GM12801 (cell line): ENCODE data around the gene QRICH2.

Source experiments
- CTCF ChIP-seq: IDR thresholded peaks from one replicate; pipeline ENCODE4 v1.5.1; 2011; ENCODE audit warnings: control low read depth; ENCODE audit not compliant: insufficient read length; ENCODE audit errors: extremely low read depth

The QRICH2 gene

DNA sequence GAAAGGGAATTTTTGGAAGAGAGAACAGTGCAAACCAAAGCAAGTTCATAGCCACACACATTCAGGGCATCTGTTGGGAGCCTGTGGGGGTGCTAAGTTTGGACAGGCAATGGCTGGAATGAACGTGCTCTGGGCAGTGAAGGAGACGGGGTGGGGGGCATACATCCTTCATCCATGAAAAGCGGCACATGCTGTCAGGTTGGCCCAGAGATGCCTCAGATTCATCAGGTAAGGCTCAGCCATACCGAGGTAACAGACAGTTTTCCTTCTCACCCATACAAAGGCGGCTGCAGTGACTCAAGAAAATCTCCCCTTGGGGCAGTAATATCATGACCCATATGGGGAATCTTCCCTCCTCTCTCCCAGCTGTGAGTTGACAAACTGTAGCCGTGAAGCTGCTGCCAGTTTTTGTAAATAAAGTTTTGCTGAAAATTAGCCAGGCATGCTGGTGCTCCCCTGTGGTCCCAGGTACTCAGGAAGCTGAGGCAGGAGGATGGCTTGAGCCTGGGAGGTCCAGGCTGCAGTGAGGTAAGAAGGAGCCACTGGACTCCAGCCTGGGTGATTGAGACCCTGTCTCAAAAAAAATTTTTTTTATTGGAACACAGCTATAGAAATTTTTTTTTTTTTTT lies 52.2 kb downstream of the QRICH2 start:
- no peak for TF ChIP-seq CTCF

GRCh38 chr17:76254275-76254674 lies 53.8 kb downstream of the QRICH2 start:
- no peak for TF ChIP-seq CTCF

DNA sequence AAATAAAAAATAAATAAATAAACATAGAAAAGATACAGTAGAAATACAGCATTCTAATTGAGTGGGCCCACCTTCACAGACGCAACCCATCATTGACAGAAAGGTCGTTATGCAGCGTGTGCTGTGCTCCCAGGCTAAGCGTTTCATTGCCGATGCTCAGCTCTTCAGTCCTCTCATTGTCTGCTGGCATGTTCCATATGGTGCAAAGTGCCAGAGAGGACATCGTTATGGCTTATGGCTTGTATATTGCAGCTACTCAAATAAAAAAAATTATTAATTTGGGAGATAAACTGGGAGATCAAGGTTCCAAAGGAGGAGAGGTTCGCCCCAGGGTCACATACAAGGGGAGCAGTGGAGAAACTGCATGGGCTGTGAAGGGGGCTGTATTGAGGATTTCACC lies 54.2 kb downstream of the QRICH2 start:
- TF ChIP-seq CTCF, result no peak

DNA sequence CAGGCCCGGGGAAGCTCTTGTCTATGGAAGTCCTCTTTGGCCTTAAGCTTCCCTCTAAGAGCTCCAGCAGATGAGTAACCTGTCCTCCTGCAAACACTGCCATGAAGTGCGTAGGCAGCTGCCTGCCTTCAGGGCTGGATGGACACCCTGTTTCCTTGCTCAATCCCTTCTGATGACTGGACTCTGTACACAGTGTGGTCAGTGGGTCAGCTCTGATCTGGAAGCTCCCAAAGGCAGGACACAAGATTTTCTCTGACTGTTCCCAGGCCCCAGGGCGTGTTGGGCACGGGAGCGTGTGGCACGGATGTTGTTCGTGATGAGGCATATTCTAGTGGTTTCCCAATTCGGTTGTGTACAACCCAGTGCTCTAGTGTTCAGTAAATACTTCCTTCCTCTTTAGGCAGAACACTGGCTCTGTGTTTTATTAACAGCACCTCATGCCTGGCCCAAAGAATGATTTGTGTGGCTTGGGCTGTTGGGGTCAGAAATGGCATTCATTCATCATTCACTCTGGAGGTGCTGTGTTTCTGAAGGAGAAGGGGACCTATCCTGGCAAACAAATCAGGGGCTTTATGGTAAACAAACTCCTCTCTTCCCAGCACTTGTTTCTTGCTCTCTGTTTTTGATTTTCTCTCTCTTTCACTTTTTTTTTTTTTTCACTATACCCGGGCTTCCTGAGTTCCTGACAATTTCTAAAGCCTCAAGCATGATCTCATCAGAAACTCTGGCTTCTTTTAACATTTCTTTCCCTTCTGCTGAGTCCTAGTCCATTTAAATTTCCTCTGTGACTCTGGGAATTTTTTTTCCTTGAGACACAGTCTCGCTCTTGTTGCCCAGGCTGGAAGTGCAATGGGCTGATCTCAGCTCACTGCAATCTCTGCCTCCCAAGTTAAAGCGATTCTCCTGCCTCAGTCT lies 55.8 kb downstream of the QRICH2 start:
- no peak for TF ChIP-seq CTCF

GRCh38 chr17:76251478-76252039 lies 56.5 kb downstream of the QRICH2 start:
- no peak for TF ChIP-seq CTCF

GRCh38 chr17:76250141-76250540 lies 57.9 kb downstream of the QRICH2 start:
- TF ChIP-seq CTCF, result no peak

GRCh38 chr17:76248013-76248782 lies 59.9 kb downstream of the QRICH2 start:
- TF ChIP-seq CTCF, result no peak
